A673 (cell line): Measurements from ENCODE around the gene CEACAM1. TPM values are rescaled to one million over a fixed set of nuclear protein-coding genes. Genes with fewer than 3 reads are reported as not detected.

Experiments used
- BruUV-seq: library from RNA; stranded (reverse); fragments of 400-500 nt; replicated peaks from 2 replicates; lab custom pipeline; 2021; lab: Mats Ljungman, UMichigan
- CTCF ChIA-PET: fragments of 300-600 bp; sonication (Branson Sonifier 250); formaldehyde crosslinking; loops from one replicate; lab custom pipeline; 2022; ENCODE audit warnings: antibody characterized with exemption; lab: Charles Lee
- POLR2A ChIA-PET: fragments of 300-600 bp; sonication (Branson Sonifier 250); formaldehyde crosslinking; loops from one replicate; lab custom pipeline; 2022; ENCODE audit warnings: antibody characterized with exemption; ENCODE audit not compliant: low non-redundant PET; lab: Charles Lee
- DNase-seq: peaks from one replicate; pipeline ENCODE4 v3.0.0-alpha.2; 2015; ENCODE audit warnings: low spot score
- H3K27ac ChIP-seq: fragments of 200-600 bp; sonication (generic); 2 replicates; pipeline ENCODE4 v1.5.1; 2016; ENCODE audit warnings: mixed run types, low read depth, mild to moderate bottlenecking, mixed read lengths, antibody characterized with exemption, low read length; ENCODE audit not compliant: poor library complexity, severe bottlenecking
- H3K27me3 ChIP-seq: fragments of 200-600 bp; sonication (generic); replicated peaks from 2 replicates; pipeline ENCODE4 v1.6.1; 2017; ENCODE audit warnings: mixed run types, low read depth, mild to moderate bottlenecking, mixed read lengths, antibody characterized with exemption, low read length; ENCODE audit not compliant: insufficient read depth, poor library complexity
- H3K36me3 ChIP-seq: fragments of 200-600 bp; sonication (generic); 2 replicates; pipeline ENCODE4 v1.6.1; 2016; ENCODE audit warnings: mixed run types, mild to moderate bottlenecking, mixed read lengths, antibody characterized with exemption, low read length; ENCODE audit not compliant: insufficient read depth, poor library complexity, severe bottlenecking
- H3K4me1 ChIP-seq: fragments of 200-600 bp; sonication (generic); 2 replicates; pipeline ENCODE4 v1.6.1; 2017; ENCODE audit warnings: mixed run types, mild to moderate bottlenecking, mixed read lengths, antibody characterized with exemption, low read length; ENCODE audit not compliant: insufficient read depth, poor library complexity, severe bottlenecking
- H3K4me3 ChIP-seq: fragments of 200-600 bp; sonication (generic); 2 replicates; pipeline ENCODE4 v1.5.1; 2016; ENCODE audit warnings: low read depth, mixed run types, mild to moderate bottlenecking, mixed read lengths, low read length; ENCODE audit not compliant: poor library complexity, severe bottlenecking
- H3K9me3 ChIP-seq: fragments of 200-600 bp; sonication (generic); 2 replicates; pipeline ENCODE4 v1.6.1; 2016; ENCODE audit warnings: mixed run types, low read depth, mild to moderate bottlenecking, mixed read lengths, antibody characterized with exemption, low read length; ENCODE audit not compliant: poor library complexity, severe bottlenecking
- CTCF ChIP-seq: fragments of 300-800, 200-600 bp; sonication (generic); conservative IDR thresholded peaks from 2 replicates; pipeline ENCODE4 v1.5.1; 2017; ENCODE audit warnings: low read depth, mild to moderate bottlenecking, antibody characterized with exemption, low read length, moderate library complexity, mixed read lengths
- EZH2 ChIP-seq: fragments of 200-600 bp; sonication (generic); IDR thresholded peaks from 2 replicates; pipeline ENCODE4 v1.6.1; 2017; ENCODE audit warnings: borderline replicate concordance, low read depth, mild to moderate bottlenecking, mixed read lengths, antibody characterized with exemption, low read length; ENCODE audit not compliant: poor library complexity, severe bottlenecking
- intact Hi-C: fragments of 100-400 bp; cut with micrococcal nuclease; formaldehyde crosslinking; loops from one replicate; pipeline ENCODE4 v1.10.0; 2022; ENCODE audit not compliant: unreplicated experiment
- total RNA-seq: library from RNA; stranded (reverse); gene quantifications from 2 replicates; pipeline ENCODE4 v1.2.3, GENCODE V29; 2021

Gene CEACAM1
- total RNA-seq, 1 experiment from 2014 or later: 0.64 TPM

GRCh38 chr19:42568006-42568405 lies 39.7 kb upstream of the CEACAM1 start:
- TF ChIP-seq CTCF (no peak), EZH2 (no peak)

GRCh38 chr19:42567567-42567966 lies 39.3 kb upstream of the CEACAM1 start:
- no peaks in the 10 kb centered on the region for H3K9me3 ChIP-seq
- ChIA-PET POLR2A (no interaction called here), CTCF (no interaction called here)
- DNase-seq: no peak
- TF ChIP-seq EZH2: no peak
- no peak for TF ChIP-seq CTCF
- H3K36me3 ChIP-seq: no peaks in the 10 kb centered on the region
- BruUV-seq: no TSS peak
- no peak overlapping the region for H3K4me3 ChIP-seq
- intact Hi-C loops: no loop called here
- H3K4me1 ChIP-seq: no peaks in the 10 kb centered on the region
- no peak overlapping the region for H3K27ac ChIP-seq
- peaks cover 3% of the 10 kb centered on the region for H3K27me3 ChIP-seq

More at GRCh38 chr19:42568006-42568405, 39.7 kb upstream of the CEACAM1 start:
- Histone ChIP-seq H3K27ac (no peak overlapping the region), H3K4me1 (no peaks in the 10 kb centered on the region), H3K9me3 (no peaks in the 10 kb centered on the region), H3K27me3 (peaks cover 3% of the 10 kb centered on the region), H3K36me3 (no peaks in the 10 kb centered on the region), H3K4me3 (no peak overlapping the region)
- POLR2A ChIA-PET: no interaction called here
- intact Hi-C loops: no loop called here
- CTCF ChIA-PET: no interaction called here
- BruUV-seq: no TSS peak
- DNase-seq: no peak

GRCh38 chr19:42563352-42564210 lies 35.3 kb upstream of the CEACAM1 start:
- peaks cover 4% of the 10 kb centered on the region for H3K27me3 ChIP-seq
- BruUV-seq: no TSS peak
- H3K4me3 ChIP-seq: no peak overlapping the region
- H3K27ac ChIP-seq: no peak overlapping the region
- DNase-seq: peak; percentile 58
- POLR2A ChIA-PET: no interaction called here
- H3K9me3 ChIP-seq: no peaks in the 10 kb centered on the region
- peak; percentile 70 for TF ChIP-seq CTCF
- TF ChIP-seq EZH2: no peak
- CTCF ChIA-PET: interaction anchor here (0.5 kb wide), 1 partner anchor 107 kb away, joined by 3 read pairs; no protein-coding TSS in a partner anchor
- H3K36me3 ChIP-seq: no peaks in the 10 kb centered on the region
- intact Hi-C loops: loop anchor here (5.0 kb wide), 1 partner anchor 34 kb away; no protein-coding TSS in a partner anchor
- no peaks in the 10 kb centered on the region for H3K4me1 ChIP-seq
